ENCODE data around the gene LRRN2. TPM values are rescaled to one million over a fixed set of nuclear protein-coding genes. Genes with fewer than 3 reads are reported as not detected.
A peak's percentile ranks its signal among the peaks of the same experiment; 100 is the strongest.

The LRRN2 gene
- total RNA-seq, 4 donors from 2014 or later = 2.0 to 32.9 (median 23.8) TPM

DNA sequence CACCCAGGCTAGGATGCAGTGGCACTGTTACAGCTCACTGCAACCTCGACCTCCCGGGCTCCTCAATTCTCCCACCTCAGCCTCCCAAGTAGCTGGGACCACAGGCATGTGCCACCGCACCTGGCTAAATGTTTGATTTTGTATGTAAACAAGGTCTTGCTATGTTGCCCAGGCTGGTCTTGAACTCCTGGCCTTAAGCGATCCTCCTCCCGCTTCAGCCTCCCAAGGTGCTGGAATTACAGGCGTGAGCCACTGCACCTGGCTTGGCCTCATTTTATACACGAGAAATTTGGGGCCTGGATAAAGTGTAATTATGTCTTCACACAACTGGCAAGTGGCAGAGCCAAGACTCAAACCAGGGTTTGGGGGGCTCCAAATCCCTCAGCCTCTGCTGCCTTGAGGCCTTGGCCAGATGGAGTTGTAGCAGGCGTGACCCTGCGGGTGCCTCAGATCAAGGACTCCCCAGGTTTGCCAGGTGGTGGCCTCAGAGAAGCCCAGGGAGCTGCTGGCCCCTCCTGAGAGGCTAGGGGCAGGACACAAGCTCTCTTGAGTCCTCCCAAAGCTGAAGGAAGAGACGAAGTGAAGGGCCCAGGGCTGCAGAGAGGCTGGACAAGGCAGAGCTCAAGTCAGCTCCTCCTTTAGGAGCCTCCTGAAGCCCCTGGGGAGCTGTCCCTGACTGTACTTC, 107.6 kb downstream of the LRRN2 start:
- no peak for DNase-seq
- no peaks in the 10 kb centered on the region for H3K9me3 ChIP-seq
- TF ChIP-seq POLR2A (IDR thresholded peaks at IDR 0.05) (no peak), CTCF (IDR thresholded peaks at IDR 0.05) (no peak), POLR2AphosphoS5 (IDR thresholded peaks at IDR 0.05) (no peak), EP300 (IDR thresholded peaks at IDR 0.05; ENCODE audit: low read depth) (no peak)
- H3K27ac ChIP-seq = peak overlapping the region; percentile 49 to 64 (median 52)
- intact Hi-C loops (cut with DNase I; ENCODE audit: low total_unique reads) (no loop called here), in situ Hi-C loops (cut with MboI; ENCODE audit: low pct_ligation_motif_present in 1 of 4, low pct_unique_long_range_greater_than_20kb in 1 of 4, low sequenced_read_pairs in 3 of 4) (no loop called here)
- peaks cover 3 to 20% (median 9%) of the 10 kb centered on the region in 4 donors for H3K4me1 ChIP-seq
- 95 to 100% methylated on average over 2 to 10 of the region's 10 CpGs for WGBS, 2 donors (ENCODE audit: low coverage in 1 of 2)
- H3K4me3 ChIP-seq = no peak overlapping the region
- no peaks in the 10 kb centered on the region for H3K27me3 ChIP-seq
- no peaks in the 10 kb centered on the region for H3K36me3 ChIP-seq

- Histone ChIP-seq H3K4me1 (peaks cover 3 to 20% (median 9%) of the 10 kb centered on the region in 4 donors), H3K27ac (no peak overlapping the region), H3K27me3 (no peaks in the 10 kb centered on the region), H3K36me3 (no peaks in the 10 kb centered on the region), H3K9me3 (no peaks in the 10 kb centered on the region), H3K4me3 (no peak overlapping the region)
- in situ Hi-C loops (cut with MboI; ENCODE audit: low pct_ligation_motif_present in 1 of 4, low pct_unique_long_range_greater_than_20kb in 1 of 4, low sequenced_read_pairs in 3 of 4) (no loop called here), intact Hi-C loops (cut with DNase I; ENCODE audit: low total_unique reads) (no loop called here)
- WGBS, 2 donors (ENCODE audit: low coverage in 1 of 2) = 88% methylated on average over 8 of the region's 8 CpGs; no CpG with 5 or more reads in 1 of the 2 donors
- no peak for TF ChIP-seq EP300 (IDR thresholded peaks at IDR 0.05; ENCODE audit: low read depth)
- TF ChIP-seq POLR2AphosphoS5 (IDR thresholded peaks at IDR 0.05) = no peak
- no peak for TF ChIP-seq CTCF (IDR thresholded peaks at IDR 0.05)
- TF ChIP-seq POLR2A (IDR thresholded peaks at IDR 0.05) = no peak
- DNase-seq = no peak
Observed at GRCh38 chr1:204576422-204576821, 109.1 kb downstream of the LRRN2 start.

GRCh38 chr1:204575221-204576190, 110.0 kb downstream of the LRRN2 start:
- no peak for DNase-seq
- intact Hi-C loops (cut with DNase I; ENCODE audit: low total_unique reads) = no loop called here
- in situ Hi-C loops (cut with MboI; ENCODE audit: low pct_ligation_motif_present in 1 of 4, low pct_unique_long_range_greater_than_20kb in 1 of 4, low sequenced_read_pairs in 3 of 4) = no loop called here

More at GRCh38 chr1:204575221-204576190, 110.0 kb downstream of the LRRN2 start:
- TF ChIP-seq POLR2AphosphoS5 (IDR thresholded peaks at IDR 0.05) = no peak
- no peak for TF ChIP-seq POLR2A (IDR thresholded peaks at IDR 0.05)
- no peak for TF ChIP-seq EP300 (IDR thresholded peaks at IDR 0.05; ENCODE audit: low read depth)
- TF ChIP-seq CTCF (IDR thresholded peaks at IDR 0.05) = no peak
- H3K9me3 ChIP-seq = no peaks in the 10 kb centered on the region
- no peaks in the 10 kb centered on the region for H3K36me3 ChIP-seq
- 88% methylated on average over 13 of the region's 13 CpGs; no CpG with 5 or more reads in 1 of the 2 donors for WGBS, 2 donors (ENCODE audit: low coverage in 1 of 2)
- no peak overlapping the region for H3K4me3 ChIP-seq
- H3K27me3 ChIP-seq = no peaks in the 10 kb centered on the region
- no peak overlapping the region for H3K27ac ChIP-seq
- H3K4me1 ChIP-seq = peaks cover 3 to 20% (median 9%) of the 10 kb centered on the region in 4 donors
